Coronary artery (tissue), 2 donors: ENCODE measurements around the gene C14orf180.

ENCODE experiments used
- DNase-seq: peaks from one replicate; pipeline ENCODE4 v3.0.0-alpha.2; 2017; ENCODE audit warnings: low spot score
- H3K27ac ChIP-seq, 2 donors: fragments of 200-600 bp; sonication (generic); one replicate each; pipeline ENCODE4 v1.5.1; 2016 to 2019
- H3K4me3 ChIP-seq: fragments of 200-600 bp; sonication (generic); 2 replicates; pipeline ENCODE4 v1.5.1; 2016; ENCODE audit warnings: mild to moderate bottlenecking, moderate library complexity
- CTCF ChIP-seq: fragments of 200-600 bp; sonication (generic); IDR thresholded peaks from one replicate; pipeline ENCODE4 v1.5.1; 2019; ENCODE audit warnings: antibody characterized with exemption

C14orf180 gene

GRCh38 chr14:104579507-104579906, at the start of gene C14orf180:
Gene C14orf180 (plus strand): TSS chr14:104579764. CDS start chr14:104586431, 6,667 bp downstream.
- no peak for TF ChIP-seq CTCF
- Histone ChIP-seq H3K27ac (peak within 1 kb of the TSS; percentile 69 to 78), H3K4me3 (peak within 1 kb of the TSS; percentile 56)
- DNase-seq = no peak

- no peak for DNase-seq
- no peak overlapping the region for H3K4me3 ChIP-seq
- no peak for TF ChIP-seq CTCF
- H3K27ac ChIP-seq = no peak overlapping the region
These were observed 48.9 kb upstream of the C14orf180 start for GRCh38 chr14:104530646-104531045.

- DNase-seq = no peak
- H3K27ac ChIP-seq = no peak overlapping the region
- no peak overlapping the region for H3K4me3 ChIP-seq
- TF ChIP-seq CTCF = no peak
These were observed 48.0 kb upstream of the C14orf180 start for GRCh38 chr14:104531421-104532190.

- H3K4me3 ChIP-seq = no peak overlapping the region
- DNase-seq = no peak
- no peak overlapping the region for H3K27ac ChIP-seq
- TF ChIP-seq CTCF = no peak
These were observed 47.4 kb upstream of the C14orf180 start for GRCh38 chr14:104532191-104532555.

GRCh38 chr14:104534036-104534435, 45.5 kb upstream of the C14orf180 start:
- no peak for TF ChIP-seq CTCF
- no peak overlapping the region for H3K4me3 ChIP-seq
- no peak overlapping the region for H3K27ac ChIP-seq
- no peak for DNase-seq

- DNase-seq = no peak
- H3K4me3 ChIP-seq = no peak overlapping the region
- no peak for TF ChIP-seq CTCF
These were observed 42.5 kb upstream of the C14orf180 start for GRCh38 chr14:104536942-104537612.

GRCh38 chr14:104537613-104537988, 42.0 kb upstream of the C14orf180 start:
- Histone ChIP-seq H3K4me3 (no peak overlapping the region), H3K27ac (no peak overlapping the region)
- no peak for DNase-seq
- no peak for TF ChIP-seq CTCF

More at GRCh38 chr14:104536942-104537612, 42.5 kb upstream of the C14orf180 start:
- H3K27ac ChIP-seq = no peak overlapping the region
